HG02798 (cell line): ENCODE results near the gene ZNF580.

Source experiments
- ATAC-seq: cut with Tn5 transposase; IDR thresholded peaks from one replicate; pipeline ENCODE4 v1.9.1; 2021; ENCODE audit warnings: mild to moderate bottlenecking; ENCODE audit not compliant: unreplicated experiment, poor library complexity

ZNF580 gene

GRCh38 chr19:55656988-55657747 lies 16.4 kb downstream of the ZNF580 start:
- ATAC-seq: no peak

- ATAC-seq: no peak
Observed at GRCh38 chr19:55658846-55659459, 18.2 kb downstream of the ZNF580 start.

DNA sequence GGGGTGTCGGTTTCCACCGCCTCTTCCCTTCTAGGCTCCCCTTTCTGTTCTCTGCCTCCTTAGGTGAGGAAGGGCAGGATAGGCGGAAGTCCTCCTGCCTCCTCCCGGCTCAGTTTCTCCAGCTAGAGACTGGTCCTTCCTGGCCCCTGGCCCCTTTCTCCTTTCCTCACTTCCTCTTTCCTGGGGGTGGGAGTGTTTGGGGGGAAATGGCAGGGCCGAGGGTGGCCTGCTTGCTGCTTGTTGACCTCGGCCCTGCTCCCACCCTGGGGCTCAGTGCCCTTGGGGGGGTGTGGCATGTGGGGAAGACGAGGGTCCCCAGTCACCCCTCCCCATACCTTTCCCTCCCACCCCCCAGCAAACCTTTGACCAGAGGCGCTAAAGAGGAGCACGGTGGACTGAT lies 19.0 kb downstream of the ZNF580 start:
- ATAC-seq: no peak

DNA sequence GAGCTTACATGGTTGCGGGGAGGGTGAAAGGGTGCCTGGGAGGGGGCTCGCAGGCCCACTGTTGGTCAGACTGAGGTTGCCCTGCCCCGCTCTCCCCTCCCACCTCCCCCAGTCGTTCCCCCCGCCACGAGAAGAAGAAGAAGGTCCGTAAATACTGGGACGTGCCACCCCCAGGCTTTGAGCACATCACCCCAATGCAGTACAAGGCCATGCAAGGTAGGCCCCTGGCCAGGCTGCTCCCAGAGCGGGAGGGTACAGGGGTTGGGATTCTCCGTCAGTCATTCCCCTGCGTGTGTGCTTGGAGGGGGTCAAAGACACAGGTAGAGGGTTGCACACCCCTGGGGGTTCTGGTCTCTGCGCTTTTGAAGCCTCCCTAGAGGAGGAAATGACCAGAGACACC lies 19.6 kb downstream of the ZNF580 start:
- no peak for ATAC-seq

DNA sequence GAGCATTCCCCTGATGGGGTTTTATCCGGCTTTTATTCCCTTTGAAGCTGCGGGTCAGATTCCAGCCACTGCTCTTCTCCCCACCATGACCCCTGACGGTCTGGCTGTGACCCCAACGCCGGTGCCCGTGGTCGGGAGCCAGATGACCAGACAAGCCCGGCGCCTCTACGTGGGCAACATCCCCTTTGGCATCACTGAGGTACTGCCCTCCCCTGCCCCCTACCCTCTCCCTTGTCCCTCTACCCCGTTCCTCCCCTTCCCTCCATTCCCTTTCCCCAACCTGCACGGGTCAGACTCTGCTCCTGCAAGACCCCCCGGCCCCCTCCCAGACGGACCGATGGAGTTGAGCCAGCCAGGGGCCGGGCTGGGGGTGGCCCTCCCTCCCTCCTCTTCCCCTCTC lies 20.2 kb downstream of the ZNF580 start:
- no peak for ATAC-seq

DNA sequence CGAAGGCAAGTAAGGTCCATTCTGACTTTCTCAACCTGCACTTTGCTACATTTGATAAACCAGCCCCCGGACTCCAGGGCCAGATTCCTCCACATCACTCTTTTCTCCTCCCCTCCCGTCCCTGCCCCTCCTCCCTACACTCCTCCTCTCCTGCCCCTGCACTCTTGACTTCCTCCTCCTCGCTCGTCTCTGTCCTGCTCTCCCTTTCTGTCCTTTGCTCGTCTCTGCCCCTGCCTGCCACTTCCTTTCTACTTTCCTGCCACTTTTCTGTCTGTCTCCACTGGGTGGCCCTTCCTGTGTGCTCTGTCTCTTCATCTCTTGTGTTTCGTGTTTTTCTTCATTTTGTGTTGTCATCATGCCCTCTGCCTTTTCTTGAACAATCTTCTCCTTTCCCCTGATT lies 21.0 kb downstream of the ZNF580 start:
- no peak for ATAC-seq

- no peak for ATAC-seq
Observed at GRCh38 chr19:55663846-55664536, 23.2 kb downstream of the ZNF580 start.

- ATAC-seq: no peak
Observed at GRCh38 chr19:55666343-55667005, 25.7 kb downstream of the ZNF580 start.

DNA sequence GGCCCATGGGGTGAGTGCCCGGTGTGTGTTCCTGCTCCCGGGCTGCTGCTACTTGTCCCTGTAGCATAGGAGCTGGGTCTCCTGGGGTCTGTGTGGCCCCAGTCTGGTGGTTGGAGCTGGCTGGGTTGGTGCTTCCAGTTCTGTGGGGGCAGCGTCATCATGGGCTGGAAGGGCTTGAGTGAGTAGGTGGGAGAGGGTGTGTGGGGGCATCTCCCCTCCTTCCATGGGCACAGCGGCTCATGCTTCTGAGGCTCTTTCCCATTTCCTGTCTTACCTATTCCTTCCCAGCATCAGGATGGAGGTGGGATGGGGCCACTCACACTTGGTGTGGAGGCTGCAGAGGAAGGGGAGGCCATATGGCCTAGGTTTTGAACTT lies 26.2 kb downstream of the ZNF580 start:
- no peak for ATAC-seq

DNA sequence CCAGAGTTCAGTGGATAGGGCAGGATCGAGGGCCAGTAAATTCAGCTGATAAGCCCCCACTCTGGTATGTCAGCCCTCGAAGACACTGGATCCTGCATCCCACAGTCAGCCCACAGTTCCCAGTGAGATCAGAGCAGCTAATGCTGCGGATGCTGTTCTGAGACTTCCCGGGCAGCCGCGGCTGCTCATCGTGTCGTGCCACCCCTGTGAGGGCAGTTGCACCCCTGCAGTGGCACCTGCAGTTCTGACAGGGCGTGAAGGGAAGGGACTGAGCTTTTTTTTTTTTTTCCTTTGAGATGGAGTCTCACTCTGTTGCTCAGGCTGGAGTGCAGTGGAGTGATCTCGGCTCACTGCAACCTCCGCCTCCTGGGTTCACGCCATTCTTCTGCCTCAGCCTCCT lies 26.7 kb downstream of the ZNF580 start:
- ATAC-seq: no peak

- no peak for ATAC-seq
Observed at GRCh38 chr19:55667958-55668357, 27.2 kb downstream of the ZNF580 start.

DNA sequence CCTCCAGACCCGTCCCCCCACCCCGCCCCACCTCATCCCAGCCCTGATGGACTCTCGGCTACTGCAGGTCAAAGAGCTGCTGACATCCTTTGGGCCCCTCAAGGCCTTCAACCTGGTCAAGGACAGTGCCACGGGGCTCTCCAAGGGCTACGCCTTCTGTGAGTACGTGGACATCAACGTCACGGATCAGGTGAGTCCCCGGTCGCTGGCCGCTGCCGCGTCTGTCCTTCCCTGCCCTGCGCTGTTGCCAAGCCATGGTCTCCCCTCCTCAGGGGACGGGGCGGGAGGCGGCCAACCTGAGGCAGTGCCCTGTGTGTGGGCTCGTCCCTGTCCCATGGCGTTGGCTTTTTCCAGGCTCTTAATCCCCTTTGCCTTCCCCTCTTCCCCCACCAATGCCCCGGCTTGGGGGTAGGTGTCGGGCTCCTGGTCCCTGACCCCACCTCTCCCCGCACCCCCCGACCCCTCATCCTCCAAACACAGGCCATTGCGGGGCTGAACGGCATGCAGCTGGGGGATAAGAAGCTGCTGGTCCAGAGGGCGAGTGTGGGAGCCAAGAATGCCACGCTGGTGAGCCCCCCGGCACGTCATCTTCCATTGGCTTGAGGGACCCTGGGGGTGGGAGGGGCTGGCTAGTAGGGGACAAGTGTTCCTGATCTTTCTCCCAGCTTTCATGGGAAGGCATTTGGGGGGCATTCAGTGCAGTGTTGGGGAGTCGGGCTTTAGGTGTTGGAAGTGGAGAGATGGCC lies 28.0 kb downstream of the ZNF580 start:
- no peak for ATAC-seq

GRCh38 chr19:55669418-55670279 lies 28.8 kb downstream of the ZNF580 start:
- ATAC-seq: no peak

- ATAC-seq: no peak
Observed at GRCh38 chr19:55670280-55671053, 29.7 kb downstream of the ZNF580 start.

GRCh38 chr19:55671054-55671378 lies 30.2 kb downstream of the ZNF580 start:
- no peak for ATAC-seq

GRCh38 chr19:55672418-55672817 lies 31.6 kb downstream of the ZNF580 start:
- ATAC-seq: no peak

GRCh38 chr19:55673465-55673864 lies 32.7 kb downstream of the ZNF580 start:
- no peak for ATAC-seq

DNA sequence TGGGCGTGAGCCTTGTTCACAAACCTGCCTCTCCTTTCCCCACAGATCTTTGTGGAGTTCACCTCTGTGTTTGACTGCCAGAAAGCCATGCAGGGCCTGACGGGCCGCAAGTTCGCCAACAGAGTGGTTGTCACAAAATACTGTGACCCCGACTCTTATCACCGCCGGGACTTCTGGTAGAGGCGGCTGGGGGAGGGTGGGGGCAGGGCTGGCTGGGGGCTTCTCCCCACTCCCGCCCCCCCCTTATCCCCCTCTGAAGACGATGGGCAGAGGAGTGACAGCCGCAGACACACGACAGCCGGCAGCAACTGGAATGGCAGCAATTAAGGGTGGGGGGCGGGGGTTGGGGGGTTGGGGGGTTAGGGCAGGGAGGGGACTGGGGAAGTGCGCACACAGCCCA lies 33.1 kb downstream of the ZNF580 start:
- ATAC-seq: no peak

- no peak for ATAC-seq
Observed at GRCh38 chr19:55674459-55674840, 33.6 kb downstream of the ZNF580 start.
